HG03064 (cell line): ENCODE measurements around the gene BAIAP2.
"Not testable (repeated sequence)": the region's sequence is repeated elsewhere in the genome, so short reads cannot be mapped to it uniquely, and the experiment has no call there.

Source experiments
- ATAC-seq: cut with Tn5 transposase; IDR thresholded peaks from one replicate; pipeline ENCODE4 v1.9.1; 2021; ENCODE audit warnings: low read depth; ENCODE audit not compliant: unreplicated experiment

Gene BAIAP2

DNA sequence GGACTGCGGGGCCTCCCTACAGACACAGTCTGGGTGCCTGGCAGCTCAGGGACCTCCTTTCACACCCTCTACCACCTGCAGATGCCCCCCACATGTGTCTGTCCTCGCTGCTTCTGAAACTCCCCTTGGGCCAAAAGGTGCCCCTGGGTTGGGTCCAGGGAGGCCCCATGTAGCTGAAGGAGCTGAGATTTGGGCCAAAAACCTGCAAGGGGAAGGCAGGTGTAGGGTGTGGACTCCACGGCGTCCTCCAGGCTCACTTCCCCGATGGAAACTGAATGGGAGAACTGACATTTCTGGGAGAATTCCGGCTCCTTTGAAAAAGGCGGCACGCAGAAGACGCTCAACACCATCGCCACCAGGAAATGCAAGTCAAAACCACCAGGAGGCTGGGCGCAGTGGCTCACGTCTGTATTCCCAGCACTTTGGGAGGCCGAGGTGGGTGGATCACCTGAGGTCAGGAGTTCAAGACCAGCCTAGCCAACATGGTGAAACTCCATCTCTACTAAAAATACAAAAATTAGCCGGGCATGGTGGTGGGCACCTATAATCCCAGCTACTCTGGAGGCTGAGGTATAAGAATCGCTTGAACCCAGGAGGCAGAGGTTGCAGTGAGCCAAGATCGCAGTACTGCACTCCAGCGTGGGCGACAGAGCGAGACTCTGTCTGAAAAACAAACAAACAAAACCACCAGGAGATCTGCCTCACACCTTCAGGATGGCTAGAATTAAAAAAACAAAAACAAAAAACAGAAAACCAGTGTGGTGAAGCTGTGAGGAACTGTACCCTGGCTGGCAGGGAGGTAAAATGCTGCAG lies 13.2 kb upstream of the BAIAP2 start:
- no peak for ATAC-seq

DNA sequence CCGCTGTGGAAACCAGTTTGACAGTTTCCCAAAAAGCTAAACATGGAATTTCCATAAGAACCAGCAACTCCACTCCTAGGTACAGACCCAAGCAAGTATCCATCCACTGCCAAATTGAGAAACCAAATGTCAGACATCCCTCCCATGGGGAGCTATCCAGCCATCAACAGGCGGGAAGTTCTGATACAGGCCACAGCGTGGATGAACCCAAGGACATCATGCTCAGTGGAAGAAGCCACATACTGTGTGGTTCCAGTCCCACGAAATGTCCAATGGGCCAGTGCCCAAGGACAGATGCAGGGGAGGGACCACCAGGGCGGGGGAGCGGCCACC lies 12.6 kb upstream of the BAIAP2 start:
- ATAC-seq, result no peak

- no peak for ATAC-seq
These were observed 9.7 kb upstream of the BAIAP2 start for GRCh38 chr17:81025065-81025740.

GRCh38 chr17:81025741-81026129 lies 9.2 kb upstream of the BAIAP2 start:
- ATAC-seq, result no peak

DNA sequence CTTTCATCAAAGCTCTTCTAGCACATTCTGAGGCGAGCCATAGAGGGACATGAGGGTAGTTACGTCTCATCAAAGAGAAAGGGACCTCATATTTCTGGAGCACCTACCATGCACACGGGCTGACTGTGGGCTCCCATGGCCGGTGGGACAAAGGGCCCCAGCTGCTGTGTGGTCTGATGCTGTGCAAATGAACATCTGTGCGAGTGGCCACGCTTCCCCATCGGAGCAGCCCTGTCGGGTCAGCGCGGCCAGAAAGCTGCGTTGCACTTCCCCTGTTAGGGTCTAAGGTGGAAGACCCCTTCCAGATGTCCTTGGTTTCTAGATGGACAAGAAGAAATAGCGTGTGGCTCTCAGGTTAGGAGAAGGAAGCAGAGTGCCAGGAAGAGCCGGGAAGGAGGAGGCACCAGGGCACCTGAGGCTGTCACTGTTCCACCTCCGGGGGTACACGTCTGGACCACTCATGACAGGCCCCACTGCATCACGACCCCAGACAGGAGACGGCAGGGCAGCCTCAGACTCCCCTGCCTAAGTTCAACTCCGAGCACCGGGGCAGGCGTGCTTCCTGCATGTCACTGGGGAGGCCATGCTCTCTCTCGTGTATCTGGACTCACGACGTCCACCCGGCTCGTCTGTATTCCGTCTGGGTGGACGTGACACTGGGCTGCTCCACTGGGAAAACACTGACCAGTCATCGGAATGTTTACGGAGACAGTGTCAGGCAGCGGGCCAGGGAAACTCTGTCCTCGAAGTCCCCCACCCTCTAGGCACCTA lies 8.5 kb upstream of the BAIAP2 start:
- ATAC-seq, result no peak

DNA sequence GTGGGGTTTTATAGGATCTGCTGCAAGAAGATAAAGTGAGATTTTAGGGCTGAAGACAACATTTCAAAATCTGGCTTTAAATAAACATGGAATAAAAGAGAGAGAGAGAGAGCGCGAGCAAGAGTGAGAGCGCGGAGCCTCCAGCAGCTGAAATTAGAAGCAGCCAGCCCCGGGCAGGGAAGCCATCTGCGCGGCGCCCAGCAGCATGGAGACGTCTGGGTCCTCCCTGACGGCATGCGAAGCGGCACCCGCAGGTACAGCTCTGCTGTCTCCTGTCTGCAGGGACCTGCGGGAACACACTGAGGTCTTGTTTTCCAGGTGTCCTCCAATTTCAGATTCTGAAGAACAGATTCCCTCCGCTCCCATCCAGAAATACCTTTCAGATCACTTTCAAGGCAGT lies 7.9 kb upstream of the BAIAP2 start:
- no peak for ATAC-seq

DNA sequence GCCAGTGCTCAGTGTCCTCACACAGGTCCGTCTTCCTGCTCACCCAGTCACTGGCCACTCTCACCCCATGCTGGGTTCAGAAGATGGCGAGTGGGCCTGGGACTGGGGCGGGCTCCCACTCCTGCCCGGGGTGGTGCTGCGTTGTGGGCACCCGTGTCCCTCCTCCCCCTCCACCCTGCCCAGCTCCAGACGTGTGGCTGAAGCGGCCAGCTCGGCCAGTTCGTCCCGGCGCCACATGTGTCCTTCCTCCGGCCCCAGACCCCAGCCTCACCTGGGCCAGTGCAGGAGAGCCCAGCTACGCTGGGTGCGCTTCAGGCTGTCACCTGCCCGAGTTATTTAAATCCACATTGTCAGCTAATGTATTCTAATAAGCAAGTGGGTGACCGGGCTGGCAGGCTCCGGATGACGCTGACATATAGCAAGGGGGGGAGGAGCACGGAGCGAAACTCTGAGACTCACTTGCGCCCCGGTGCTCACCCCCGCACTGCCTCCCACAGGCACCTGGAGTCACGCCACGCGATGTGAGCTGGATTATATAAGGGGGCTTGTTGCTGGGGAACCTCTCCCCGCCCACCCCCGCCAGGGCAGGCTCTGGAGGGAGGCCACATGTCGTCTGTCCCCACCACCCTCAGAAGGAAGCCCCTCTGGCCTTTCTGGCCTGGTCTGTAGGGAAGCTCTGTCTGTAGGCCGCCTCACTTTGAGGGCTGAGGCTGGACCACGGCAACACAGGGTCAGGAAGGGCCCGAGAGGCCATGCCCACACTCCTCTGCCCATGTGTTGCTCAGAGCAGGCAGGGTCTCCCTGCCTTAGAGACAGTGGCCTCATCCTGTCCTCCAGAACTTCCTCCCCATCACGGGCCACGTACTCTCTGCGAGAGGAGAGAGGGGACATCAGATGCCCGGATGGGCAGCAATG lies 7.1 kb upstream of the BAIAP2 start:
- ATAC-seq, result no peak

DNA sequence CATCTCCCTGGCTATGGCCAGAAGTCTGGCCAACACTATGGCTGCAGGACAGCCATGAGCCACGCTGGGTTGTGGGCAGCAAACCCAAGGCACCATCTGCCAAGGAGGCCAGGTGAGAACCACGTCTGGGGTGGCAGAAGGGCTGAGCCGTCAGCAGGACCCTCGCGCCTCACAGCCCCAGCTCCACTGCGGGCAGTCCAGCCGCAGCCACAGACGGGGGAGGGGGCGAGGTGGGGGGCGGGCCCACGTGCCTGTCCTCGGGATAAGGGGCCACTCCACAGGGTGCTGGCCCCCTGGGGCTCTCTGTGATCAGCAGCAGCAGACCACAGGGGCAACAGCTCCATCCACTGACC lies 6.5 kb upstream of the BAIAP2 start:
- ATAC-seq, result no peak

DNA sequence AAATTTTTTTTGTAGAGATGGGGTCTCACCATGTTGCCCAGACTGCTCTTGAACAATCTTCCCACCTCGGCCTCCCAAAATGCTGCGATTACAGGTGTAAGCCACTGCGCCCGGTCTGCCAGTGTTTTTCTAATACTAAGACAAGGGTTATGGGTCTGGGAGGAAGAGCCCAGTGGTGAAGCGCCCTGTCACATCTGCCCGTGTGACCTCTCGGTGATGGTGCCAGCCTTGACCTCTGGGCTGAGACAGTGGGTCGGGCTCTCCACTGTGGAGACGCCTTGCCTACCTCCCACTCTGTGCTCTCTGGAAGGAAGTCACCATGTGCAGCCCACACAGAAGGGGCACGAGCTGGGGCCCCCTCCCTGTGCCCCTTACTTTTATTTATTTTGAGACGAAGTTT lies 5.1 kb upstream of the BAIAP2 start:
- ATAC-seq, result no peak

DNA sequence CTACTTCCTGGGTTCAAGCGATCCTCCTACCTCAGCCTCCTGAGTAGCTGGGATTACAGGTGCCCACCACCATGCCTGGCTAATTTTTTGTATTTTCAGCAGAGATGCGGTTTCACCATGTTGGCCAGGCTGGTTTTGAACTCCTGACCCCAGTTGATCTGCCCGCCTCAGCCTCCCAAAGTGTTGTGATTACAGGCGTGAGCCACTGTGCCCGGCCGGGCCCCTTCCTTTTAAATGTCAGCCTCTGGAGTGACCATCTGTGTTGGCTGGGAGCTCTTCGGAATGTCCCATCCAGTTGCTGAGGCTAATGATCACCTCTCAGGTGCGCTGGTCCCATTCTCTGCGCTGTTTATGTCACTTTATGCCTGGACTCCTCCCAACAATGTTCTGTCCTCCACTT lies 4.6 kb upstream of the BAIAP2 start:
- not testable (repeated sequence) for ATAC-seq

DNA sequence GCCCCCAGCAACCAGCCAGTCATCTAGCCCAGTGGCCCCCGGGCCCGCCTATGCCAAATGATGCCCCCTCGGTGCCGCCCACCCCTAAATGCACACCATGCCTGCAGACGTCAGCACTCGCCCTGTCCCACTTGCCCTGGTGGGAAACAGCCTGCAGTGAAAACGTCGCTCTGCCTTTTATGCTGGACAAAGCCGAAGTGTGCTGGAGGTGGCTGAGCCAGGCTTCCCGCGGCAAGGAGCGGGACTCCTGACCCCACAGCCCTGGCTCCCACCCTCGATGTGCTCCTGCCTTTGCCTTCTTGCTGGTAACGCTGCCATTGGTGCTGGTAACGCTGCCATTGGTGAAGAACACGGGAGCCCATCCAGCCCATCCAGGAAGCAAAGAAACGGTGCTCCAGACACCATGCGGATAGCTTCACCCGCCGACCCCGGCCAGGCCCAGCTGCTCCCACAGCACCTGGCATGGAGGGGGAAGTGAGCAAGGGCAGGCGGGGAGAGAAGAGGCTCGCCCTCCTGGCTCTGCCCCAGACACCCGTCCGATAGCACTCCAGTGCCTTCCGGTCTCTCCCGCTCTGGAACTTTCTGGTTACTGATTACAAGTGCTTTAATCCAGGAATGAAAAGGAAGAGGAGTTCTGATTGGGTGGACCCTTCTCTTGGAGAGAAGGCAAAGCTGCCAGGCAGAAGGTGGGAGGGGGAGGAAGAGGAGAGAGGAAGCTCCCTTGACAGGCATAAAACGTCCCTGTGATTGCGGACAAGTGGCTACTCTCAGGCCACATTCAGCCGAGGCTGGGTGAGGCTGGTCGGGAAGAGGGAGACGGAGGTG lies 4.0 kb upstream of the BAIAP2 start:
- no peak for ATAC-seq

DNA sequence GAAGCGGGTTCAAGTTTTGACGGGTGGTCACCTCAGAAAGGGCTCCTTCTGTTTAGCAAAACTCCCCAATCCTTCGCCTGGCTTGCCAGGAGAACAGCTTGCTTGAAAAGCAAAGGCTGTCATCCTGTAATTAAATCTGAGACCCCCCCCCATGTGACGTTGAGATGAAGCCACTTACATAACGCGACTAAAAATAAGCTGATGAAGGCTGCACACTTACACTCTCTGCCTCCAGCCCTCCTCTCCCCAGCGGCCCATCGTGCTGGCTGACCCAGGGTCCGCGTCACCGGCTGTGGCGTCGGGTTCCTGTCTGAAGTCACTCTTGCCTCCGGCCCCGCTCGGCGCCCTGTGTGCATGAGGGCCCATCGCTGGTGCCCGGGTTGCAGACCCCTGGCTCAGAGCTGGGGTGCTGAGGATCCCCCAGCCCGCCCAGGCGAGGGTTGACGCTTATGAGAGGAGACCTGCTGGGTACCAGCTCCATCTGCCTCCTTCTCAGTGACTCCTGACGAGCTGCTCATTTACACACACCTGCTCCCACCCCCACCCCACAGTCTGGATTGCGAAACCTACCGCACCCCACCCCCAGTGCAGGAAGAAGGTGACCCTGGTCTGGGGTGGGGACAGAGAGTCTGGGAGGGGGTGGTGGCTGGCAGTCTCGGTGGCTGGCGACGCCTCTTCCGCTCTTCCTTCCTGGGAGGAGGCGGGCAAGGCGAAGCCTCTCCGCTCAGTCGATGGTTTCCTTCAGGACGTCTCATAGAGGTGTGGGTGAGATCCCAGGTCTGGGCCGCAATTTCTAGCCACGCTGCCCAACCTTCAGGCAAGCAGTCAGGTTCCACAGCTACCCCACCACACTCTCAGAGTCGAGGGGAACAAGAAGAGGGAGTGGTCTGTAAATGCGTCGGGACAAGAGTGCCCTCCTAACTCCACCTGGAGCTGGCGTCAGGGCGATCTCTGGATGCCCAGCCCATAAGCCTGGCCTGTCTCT lies 3.1 kb upstream of the BAIAP2 start:
- no peak for ATAC-seq

DNA sequence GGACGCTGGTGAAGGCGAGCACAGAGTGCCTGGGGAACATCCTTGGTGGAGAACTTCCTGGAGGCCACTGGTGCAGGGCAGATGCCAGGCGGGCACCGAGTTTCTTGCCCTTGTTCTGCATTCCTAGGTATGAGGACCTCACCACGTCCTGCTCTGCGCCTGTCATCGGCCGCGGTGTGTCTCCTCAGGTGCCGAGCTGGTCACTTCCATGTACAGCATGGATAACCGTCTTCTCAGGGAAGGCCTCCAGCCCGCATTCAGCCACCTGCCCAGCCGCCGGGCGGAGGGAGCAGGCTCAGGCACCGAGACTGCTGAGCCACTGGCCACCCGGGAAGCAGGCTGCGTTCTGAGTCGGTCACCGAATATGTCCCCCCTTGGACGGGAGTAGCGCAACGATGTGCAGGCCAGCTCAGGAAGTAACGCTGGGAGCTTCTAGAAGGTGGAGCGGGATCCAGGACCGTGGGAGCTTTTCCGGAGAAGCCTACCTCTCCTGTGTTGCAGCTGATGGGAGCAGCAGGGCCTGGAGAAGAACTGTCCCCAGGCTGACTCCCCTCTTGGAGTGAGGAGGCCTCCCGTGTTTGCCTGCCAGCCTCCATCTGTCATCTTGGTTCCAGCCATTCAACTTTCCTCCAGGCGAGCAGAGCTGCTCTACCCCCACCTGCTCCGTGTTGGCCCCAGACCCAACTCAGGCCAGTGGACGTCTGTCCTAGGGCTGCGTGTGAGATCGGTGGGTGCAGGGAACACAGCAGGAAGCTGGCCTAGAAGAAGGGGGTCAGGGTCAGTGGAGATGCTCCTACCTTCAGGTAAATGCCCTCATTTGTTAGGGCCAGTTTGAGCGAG lies 2.1 kb upstream of the BAIAP2 start:
- ATAC-seq, result no peak

- no peak for ATAC-seq
These were observed 1.3 kb upstream of the BAIAP2 start for GRCh38 chr17:81033535-81034167.

- no peak for ATAC-seq
These were observed 678 bp upstream of the BAIAP2 start for GRCh38 chr17:81034168-81034777.

DNA sequence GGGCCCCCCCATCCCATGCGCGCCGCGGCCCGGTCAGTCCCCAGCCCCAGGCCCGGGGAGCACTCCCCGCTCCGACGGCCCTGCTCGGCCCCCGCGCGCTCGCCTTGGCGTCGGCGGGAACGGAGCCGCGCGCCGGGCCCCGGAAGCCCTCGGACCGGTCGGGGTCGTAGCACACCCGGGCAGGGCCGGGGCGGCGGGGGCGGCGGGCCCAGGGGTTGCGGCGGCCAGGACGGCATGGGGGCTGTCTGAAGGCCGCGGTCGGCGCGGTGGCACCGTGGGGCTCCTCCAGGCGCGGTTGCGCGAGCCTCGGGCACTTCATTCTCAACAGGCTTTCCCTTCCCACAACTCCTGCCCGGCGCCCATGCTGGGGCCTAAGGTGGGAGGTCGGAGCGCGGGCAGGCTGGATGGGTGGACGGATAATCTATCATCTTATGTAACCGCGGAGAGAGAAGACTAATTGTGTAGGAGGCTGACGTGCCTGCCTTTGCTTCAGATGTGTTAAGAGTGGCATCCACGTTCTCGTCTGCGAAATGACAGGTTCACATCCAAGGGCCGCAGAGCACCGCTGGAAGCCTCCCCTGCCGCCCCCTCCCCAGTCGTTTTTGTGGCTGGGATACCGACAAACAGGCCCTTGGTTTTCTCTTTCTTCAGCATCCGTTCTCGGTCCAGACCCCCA lies 708 bp downstream of the BAIAP2 start:
- no peak for ATAC-seq
